ENCODE data around the gene CDX4. TPM values are rescaled to one million over a fixed set of nuclear protein-coding genes. Genes with fewer than 3 reads are reported as not detected.

CDX4 gene
- total RNA-seq, 2 experiments from 2014 or later, result not detected

GRCh38 chrX:73401591-73402266 lies 45.1 kb upstream of the CDX4 start:
- Mint-ChIP-seq H3K27ac (no peak overlapping the region), H3K4me3 (no peak overlapping the region), H3K9me3 (no peaks in the 10 kb centered on the region), H3K4me1 (ENCODE audit: low read depth) (no peaks in the 10 kb centered on the region), H3K27me3 (peaks cover 5% of the 10 kb centered on the region), H3K36me3 (ENCODE audit: low read depth) (no peaks in the 10 kb centered on the region)
- Histone ChIP-seq H3K4me3 (ENCODE audit: low read length) (no peak overlapping the region), H3K36me3 (ENCODE audit: insufficient read depth, low read length) (no peaks in the 10 kb centered on the region), H3K9me3 (ENCODE audit: control insufficient read depth in 1 of 2, insufficient read depth in 1 of 2, low read length in 2 of 2) (peaks cover 0 to 4% of the 10 kb centered on the region in 2 experiments), H3K27me3 (ENCODE audit: control insufficient read depth in 1 of 2, insufficient read depth in 2 of 2, low read length in 2 of 2) (no peaks in the 10 kb centered on the region), H3K27ac (ENCODE audit: low read depth in 1 of 2, low read length in 2 of 2) (no peak overlapping the region), H3K4me1 (ENCODE audit: insufficient read depth, low read length) (no peaks in the 10 kb centered on the region)
- ChIA-PET POLR2A (no interaction called here), CTCF (no interaction called here)
- TF ChIP-seq CTCF (IDR thresholded peaks at IDR 0.05), result no peak
- intact Hi-C loops (cut with DNase I, micrococcal nuclease), result no loop called here
- DNase-seq (no peak), ATAC-seq (ENCODE audit: poor library complexity) (no peak)

GRCh38 chrX:73412930-73413329 lies 33.9 kb upstream of the CDX4 start:
- Mint-ChIP-seq H3K27me3 (no peaks in the 10 kb centered on the region), H3K4me1 (ENCODE audit: low read depth) (no peaks in the 10 kb centered on the region), H3K36me3 (ENCODE audit: low read depth) (no peaks in the 10 kb centered on the region), H3K4me3 (no peak overlapping the region), H3K27ac (no peak overlapping the region), H3K9me3 (peaks cover under 1% of the 10 kb centered on the region)
- Histone ChIP-seq H3K4me1 (ENCODE audit: insufficient read depth, low read length) (no peaks in the 10 kb centered on the region), H3K27ac (ENCODE audit: low read depth in 1 of 2, low read length in 2 of 2) (no peak overlapping the region), H3K27me3 (ENCODE audit: control insufficient read depth in 1 of 2, insufficient read depth in 2 of 2, low read length in 2 of 2) (no peaks in the 10 kb centered on the region), H3K36me3 (ENCODE audit: insufficient read depth, low read length) (no peaks in the 10 kb centered on the region), H3K9me3 (ENCODE audit: control insufficient read depth in 1 of 2, insufficient read depth in 1 of 2, low read length in 2 of 2) (peaks cover 8 to 11% of the 10 kb centered on the region in 2 experiments), H3K4me3 (ENCODE audit: low read length) (no peak overlapping the region)
- ChIA-PET POLR2A (no interaction called here), CTCF (interaction anchor here (0.6 kb wide), 2 partner anchors 72 to 1168 kb away, joined by 3 read pairs; no protein-coding TSS in a partner anchor)
- no peak for TF ChIP-seq CTCF (IDR thresholded peaks at IDR 0.05)
- intact Hi-C loops (cut with DNase I, micrococcal nuclease), result no loop called here
- ATAC-seq (ENCODE audit: poor library complexity), result no peak
- DNase-seq, result no peak

- peaks cover 72% of the 10 kb centered on the region for H3K27me3 Mint-ChIP-seq
- H3K4me3 Mint-ChIP-seq, result no peak overlapping the region
- no peak for DNase-seq
- Histone ChIP-seq H3K27ac (ENCODE audit: low read depth in 1 of 2, low read length in 2 of 2) (no peak overlapping the region), H3K4me3 (ENCODE audit: low read length) (no peak overlapping the region), H3K4me1 (ENCODE audit: insufficient read depth, low read length) (no peaks in the 10 kb centered on the region), H3K27me3 (ENCODE audit: control insufficient read depth in 1 of 2, insufficient read depth in 2 of 2, low read length in 2 of 2) (peaks cover 18 to 39% of the 10 kb centered on the region in 2 experiments), H3K9me3 (ENCODE audit: control insufficient read depth in 1 of 2, insufficient read depth in 1 of 2, low read length in 2 of 2) (peaks cover 0 to 12% of the 10 kb centered on the region in 2 experiments), H3K36me3 (ENCODE audit: insufficient read depth, low read length) (no peaks in the 10 kb centered on the region)
- H3K36me3 Mint-ChIP-seq (ENCODE audit: low read depth), result no peaks in the 10 kb centered on the region
- H3K27ac Mint-ChIP-seq, result no peak overlapping the region
- H3K9me3 Mint-ChIP-seq, result no peaks in the 10 kb centered on the region
- POLR2A ChIA-PET, result no interaction called here
- CTCF ChIA-PET, result no interaction called here
- ATAC-seq (ENCODE audit: poor library complexity), result no peak
- no peaks in the 10 kb centered on the region for H3K4me1 Mint-ChIP-seq (ENCODE audit: low read depth)
- intact Hi-C loops (cut with DNase I, micrococcal nuclease), result no loop called here
- no peak for TF ChIP-seq CTCF (IDR thresholded peaks at IDR 0.05)
These were observed 500 bp downstream of the CDX4 start for GRCh38 chrX:73447311-73447794.

Measured in CD4-positive, alpha-beta T cell (primary cell).